Hematopoietic multipotent progenitor cell treated with erythropoietin and hydrocortisone succinate and interleukin-3 and kit ligand, for 4 days (in vitro differentiated cells): ENCODE data around the gene ZIC4.

Experiments
- DNase-seq: peaks from one replicate; pipeline ENCODE4 v3.0.0-alpha.2; 2015

Gene ZIC4

GRCh38 chr3:147406028-147406931 lies at the start of gene ZIC4:
ZIC4 (minus strand) TSS chr3:147406543; CDS start chr3:147402797, 3,746 bp downstream.
- no peak for DNase-seq

GRCh38 chr3:147449669-147450068 lies 43.3 kb upstream of the ZIC4 start:
- no peak for DNase-seq

- DNase-seq, result no peak
These were observed 40.9 kb upstream of the ZIC4 start for GRCh38 chr3:147447224-147447623.

- no peak for DNase-seq
These were observed 25.4 kb upstream of the ZIC4 start for GRCh38 chr3:147431751-147432150.

GRCh38 chr3:147428754-147429153 lies 22.4 kb upstream of the ZIC4 start:
- DNase-seq, result no peak

GRCh38 chr3:147428326-147428725 lies 22.0 kb upstream of the ZIC4 start:
- no peak for DNase-seq

GRCh38 chr3:147427746-147428145 lies 21.4 kb upstream of the ZIC4 start:
- DNase-seq, result no peak

GRCh38 chr3:147426931-147427330 lies 20.6 kb upstream of the ZIC4 start:
- DNase-seq, result no peak

- DNase-seq, result no peak
These were observed 19.1 kb upstream of the ZIC4 start for GRCh38 chr3:147425388-147425850.

GRCh38 chr3:147424581-147425387 lies 18.4 kb upstream of the ZIC4 start:
- no peak for DNase-seq

GRCh38 chr3:147423798-147424580 lies 17.6 kb upstream of the ZIC4 start:
- no peak for DNase-seq

GRCh38 chr3:147423537-147423797 lies 17.1 kb upstream of the ZIC4 start:
- DNase-seq, result no peak

- DNase-seq, result no peak
These were observed 16.5 kb upstream of the ZIC4 start for GRCh38 chr3:147422601-147423536.

GRCh38 chr3:147422196-147422595 lies 15.9 kb upstream of the ZIC4 start:
- no peak for DNase-seq

GRCh38 chr3:147421184-147421912 lies 15.0 kb upstream of the ZIC4 start:
- no peak for DNase-seq

GRCh38 chr3:147420353-147421183 lies 14.2 kb upstream of the ZIC4 start:
- no peak for DNase-seq

GRCh38 chr3:147419781-147420224 lies 13.5 kb upstream of the ZIC4 start:
- no peak for DNase-seq

- DNase-seq, result no peak
These were observed 12.7 kb upstream of the ZIC4 start for GRCh38 chr3:147418808-147419701.

GRCh38 chr3:147418371-147418781 lies 12.0 kb upstream of the ZIC4 start:
- DNase-seq, result no peak
